ENCODE data around the gene ENC1.

GRCh38 chr5:74638544-74638969 is 2.0 kb downstream of the ENC1 start:
- TF ChIP-seq REST (IDR thresholded peaks at IDR 0.05; ENCODE audit: insufficient replicate concordance, low read depth) (no peak), CTCF (IDR thresholded peaks at IDR 0.05; ENCODE audit: insufficient read depth, low read length) (no peak)
